IPS-18c (cell line): ENCODE measurements around the gene MAMDC2.

Experiments
- H3K4me3 ChIP-seq: 2 replicates; pipeline ENCODE4 v1.7.0; 2013; ENCODE audit warnings: low read depth, mild to moderate bottlenecking, low read length, moderate library complexity; ENCODE audit not compliant: insufficient read depth
- H3K9me3 ChIP-seq: one replicate; pipeline ENCODE4 v1.6.1; 2013; ENCODE audit warnings: mild to moderate bottlenecking, low read length, moderate library complexity; ENCODE audit not compliant: control insufficient read depth, insufficient read depth

MAMDC2 gene

GRCh38 chr9:70055406-70056210, 12.0 kb downstream of the MAMDC2 start:
- H3K4me3 ChIP-seq, result no peak overlapping the region
- no peaks in the 10 kb centered on the region for H3K9me3 ChIP-seq

GRCh38 chr9:70056211-70056944, 12.7 kb downstream of the MAMDC2 start:
- H3K9me3 ChIP-seq, result no peaks in the 10 kb centered on the region
- no peak overlapping the region for H3K4me3 ChIP-seq

DNA sequence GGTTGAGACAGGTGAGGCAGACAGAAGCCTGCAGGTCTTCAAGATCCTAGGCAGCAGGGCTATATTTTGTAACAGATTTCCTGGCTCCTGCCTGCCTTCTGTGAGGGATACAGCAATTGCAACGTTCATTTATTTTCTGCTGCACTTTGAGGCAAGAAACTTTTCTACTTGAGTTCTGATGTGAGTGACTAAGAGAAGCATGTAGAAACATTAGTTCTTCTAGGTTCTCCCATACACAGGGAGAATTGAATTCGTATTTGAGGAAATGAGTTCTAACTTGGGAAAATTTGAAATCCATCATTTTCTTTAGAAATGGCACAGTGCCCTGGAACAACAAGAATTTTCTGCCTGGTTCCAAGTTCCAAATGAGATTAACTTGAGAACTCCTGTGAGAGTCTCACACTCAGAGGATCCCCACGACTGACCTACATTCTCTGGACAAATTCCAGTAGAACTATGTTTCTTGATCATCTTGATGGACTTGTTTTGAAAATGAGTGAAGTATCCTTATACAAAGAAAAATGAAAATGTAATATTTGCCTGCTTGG, 15.0 kb downstream of the MAMDC2 start:
- no peaks in the 10 kb centered on the region for H3K9me3 ChIP-seq
- no peak overlapping the region for H3K4me3 ChIP-seq

DNA sequence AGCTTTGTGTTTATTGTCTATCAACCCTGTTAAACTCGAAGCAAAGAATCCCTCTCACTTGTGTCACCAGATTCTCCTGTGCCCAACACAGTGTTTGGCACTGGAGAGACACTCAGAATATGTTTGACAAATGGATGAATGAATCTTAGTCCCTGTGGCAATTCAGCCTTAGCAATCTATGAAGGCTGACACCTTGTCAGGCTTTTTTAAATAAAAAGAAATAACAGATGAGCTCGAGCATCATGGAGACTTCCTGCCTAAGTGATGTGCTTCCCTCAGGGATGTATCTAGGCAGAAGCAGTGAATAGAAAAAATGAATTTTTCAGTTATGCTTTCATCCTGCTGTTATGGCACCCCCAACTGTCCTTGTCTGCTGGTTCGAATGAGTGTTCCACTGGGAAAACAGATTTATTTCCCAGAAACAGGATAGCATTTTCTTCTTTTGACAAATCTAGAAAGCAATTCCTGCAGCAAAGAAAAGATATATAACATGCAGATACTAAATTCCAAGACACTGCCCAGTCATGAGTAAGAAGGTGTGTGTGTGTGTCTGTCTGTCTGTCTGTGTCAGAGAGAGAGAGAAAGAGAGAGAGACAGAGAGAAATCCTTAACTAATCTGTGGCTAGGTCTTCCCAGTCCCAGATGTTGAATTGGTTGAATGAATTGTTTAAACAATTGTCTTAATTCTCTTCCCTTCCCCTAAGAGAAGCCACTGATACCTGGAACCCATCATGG, 16.7 kb downstream of the MAMDC2 start:
- H3K9me3 ChIP-seq, result no peaks in the 10 kb centered on the region

DNA sequence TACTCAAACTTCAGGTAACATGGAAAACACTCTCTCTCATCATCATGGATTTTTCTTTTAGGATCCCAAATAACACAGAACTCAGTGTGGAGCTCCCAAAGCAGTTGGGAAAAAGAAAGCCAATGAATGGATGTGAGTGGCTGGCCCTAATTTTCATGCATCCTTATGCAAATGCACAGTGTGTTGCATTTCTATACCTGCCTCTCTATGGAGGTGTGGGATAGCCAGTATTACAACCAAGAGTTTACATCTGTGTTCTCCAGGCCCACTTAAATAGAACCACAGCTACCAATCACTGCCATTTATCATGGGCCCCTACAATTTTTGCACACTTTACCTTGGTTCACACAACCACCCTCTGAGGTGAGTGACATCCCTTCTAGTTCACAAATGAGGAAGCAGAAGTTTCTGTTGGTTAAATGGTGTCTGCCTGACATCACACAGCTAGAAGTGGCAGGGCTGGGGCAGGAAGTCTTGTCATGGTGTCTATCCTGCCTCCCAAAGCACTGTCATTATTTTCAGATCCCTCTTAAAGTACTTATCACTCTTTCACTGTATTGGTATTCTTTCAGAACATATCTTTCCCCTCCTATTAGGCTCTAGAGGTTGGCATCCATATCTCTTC, 17.3 kb downstream of the MAMDC2 start:
- Histone ChIP-seq H3K4me3 (no peak overlapping the region), H3K9me3 (no peaks in the 10 kb centered on the region)

More for the DNA sequence above, 16.7 kb downstream of the MAMDC2 start:
- no peak overlapping the region for H3K4me3 ChIP-seq

DNA sequence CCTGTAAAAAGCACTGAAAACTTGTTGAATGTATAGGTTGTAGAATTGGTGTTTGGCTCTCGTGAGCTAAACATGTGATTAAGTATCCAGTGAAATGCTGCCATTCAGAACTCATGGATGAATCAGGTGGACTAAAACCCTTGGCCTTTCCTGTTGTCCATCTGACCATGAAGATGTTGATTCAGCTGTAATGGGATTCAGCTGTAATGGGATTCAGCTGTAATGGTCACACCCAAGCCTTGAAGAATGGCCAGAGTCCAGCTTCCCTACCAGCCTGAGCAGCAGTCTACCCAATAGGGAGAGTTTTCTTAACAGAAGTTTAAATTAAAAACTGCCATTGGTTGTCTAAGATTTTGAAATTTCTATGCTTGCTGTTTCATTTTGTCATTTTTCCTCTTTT, 18.1 kb downstream of the MAMDC2 start:
- Histone ChIP-seq H3K4me3 (no peak overlapping the region), H3K9me3 (no peaks in the 10 kb centered on the region)

- Histone ChIP-seq H3K9me3 (no peaks in the 10 kb centered on the region), H3K4me3 (no peak overlapping the region)
These were observed 20.8 kb downstream of the MAMDC2 start for GRCh38 chr9:70064496-70064895.

DNA sequence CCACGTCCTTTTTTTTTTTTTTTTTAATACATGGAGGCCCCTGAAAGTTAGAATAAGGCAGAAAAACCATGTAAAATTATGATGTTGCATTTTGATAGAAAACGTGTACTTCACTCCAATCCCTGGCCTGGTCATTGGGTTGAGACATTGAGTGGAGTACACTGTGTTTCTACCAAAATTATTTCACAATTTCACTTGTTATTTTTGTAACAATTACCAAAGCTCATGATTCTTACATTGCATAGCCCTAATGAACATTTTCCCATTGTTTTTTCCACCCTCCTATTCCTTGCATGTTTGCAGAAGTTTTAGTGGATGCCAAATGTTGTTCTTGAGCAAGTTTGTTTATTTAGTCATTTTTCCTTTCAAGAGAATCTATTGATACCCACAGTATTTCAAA, 21.9 kb downstream of the MAMDC2 start:
- Histone ChIP-seq H3K4me3 (no peak overlapping the region), H3K9me3 (no peaks in the 10 kb centered on the region)

- Histone ChIP-seq H3K4me3 (no peak overlapping the region), H3K9me3 (no peaks in the 10 kb centered on the region)
These were observed 22.8 kb downstream of the MAMDC2 start for GRCh38 chr9:70066418-70066817.

- no peaks in the 10 kb centered on the region for H3K9me3 ChIP-seq
- no peak overlapping the region for H3K4me3 ChIP-seq
These were observed 23.2 kb downstream of the MAMDC2 start for GRCh38 chr9:70066874-70067273.

DNA sequence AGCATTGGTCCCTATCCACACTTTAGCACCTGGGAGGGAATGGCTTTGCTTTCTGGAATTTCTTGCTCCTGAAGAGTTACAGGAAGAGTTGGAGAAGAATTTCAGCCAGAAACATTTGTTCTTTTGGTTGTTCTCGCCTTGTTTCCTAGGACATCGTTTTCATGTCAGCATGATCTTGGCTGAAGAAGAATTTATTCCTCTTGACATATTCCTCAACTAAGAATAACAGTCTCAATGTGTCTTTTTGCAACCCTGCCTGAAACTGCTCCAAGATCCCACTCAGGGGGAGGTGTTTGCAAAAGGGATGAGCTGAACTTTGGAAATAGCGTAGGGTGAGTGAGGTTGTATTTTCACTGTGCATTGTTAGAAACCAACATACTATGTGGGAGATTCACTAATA, 26.1 kb downstream of the MAMDC2 start:
- Histone ChIP-seq H3K4me3 (no peak overlapping the region), H3K9me3 (no peaks in the 10 kb centered on the region)

GRCh38 chr9:70073193-70073592, 29.5 kb downstream of the MAMDC2 start:
- no peaks in the 10 kb centered on the region for H3K9me3 ChIP-seq
- H3K4me3 ChIP-seq, result no peak overlapping the region

DNA sequence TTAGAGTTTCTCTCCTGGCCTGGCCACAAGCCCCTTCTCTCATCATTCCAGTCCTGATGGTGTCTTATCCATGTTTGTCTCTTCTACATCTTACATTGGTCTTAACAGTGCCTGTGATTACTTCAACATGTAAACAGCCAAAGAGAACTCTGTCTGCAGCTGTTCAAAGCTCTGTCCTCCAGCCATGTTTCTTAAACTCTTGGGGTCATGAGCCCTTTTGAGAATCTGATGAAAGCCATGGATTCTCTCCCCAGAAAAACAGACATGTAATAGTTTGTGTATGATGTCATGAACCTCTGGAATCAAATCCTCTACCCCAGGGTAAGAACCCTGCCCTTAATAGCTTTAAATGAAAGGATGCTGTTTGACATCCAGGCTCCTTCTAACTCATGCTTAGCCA, 30.1 kb downstream of the MAMDC2 start:
- no peak overlapping the region for H3K4me3 ChIP-seq
- H3K9me3 ChIP-seq, result no peaks in the 10 kb centered on the region

- Histone ChIP-seq H3K4me3 (no peak overlapping the region), H3K9me3 (no peaks in the 10 kb centered on the region)
These were observed 33.0 kb downstream of the MAMDC2 start for GRCh38 chr9:70076678-70077077.

DNA sequence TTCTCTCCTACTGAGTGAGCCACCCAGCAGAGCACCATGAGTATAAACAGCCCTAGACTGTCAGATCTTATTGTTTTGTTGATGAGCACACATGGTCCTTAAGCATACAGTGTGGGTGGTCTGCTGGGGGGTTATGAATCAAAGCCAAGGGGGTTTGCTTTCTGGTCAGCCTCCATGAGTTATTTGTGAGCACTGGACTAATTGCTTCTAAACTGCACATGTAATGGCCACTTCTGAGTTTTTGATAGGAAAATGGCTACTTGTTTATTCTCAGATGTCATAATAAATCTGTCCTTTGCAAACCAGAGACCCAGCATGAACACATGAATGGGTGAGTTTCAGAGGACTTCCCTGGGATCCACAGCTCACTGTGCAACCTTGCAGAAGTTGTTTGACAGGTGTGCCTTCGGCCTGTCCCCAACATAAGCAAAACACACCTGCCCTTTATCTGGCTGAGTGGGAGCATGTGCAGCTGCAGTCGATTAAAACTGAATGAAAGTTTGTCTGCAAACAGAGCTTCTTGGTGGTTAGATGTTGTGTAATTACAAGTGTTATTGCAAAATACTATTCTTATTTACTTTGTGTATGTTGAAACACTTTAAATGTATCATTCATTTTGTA, 35.9 kb downstream of the MAMDC2 start:
- Histone ChIP-seq H3K4me3 (no peak overlapping the region), H3K9me3 (no peaks in the 10 kb centered on the region)

DNA sequence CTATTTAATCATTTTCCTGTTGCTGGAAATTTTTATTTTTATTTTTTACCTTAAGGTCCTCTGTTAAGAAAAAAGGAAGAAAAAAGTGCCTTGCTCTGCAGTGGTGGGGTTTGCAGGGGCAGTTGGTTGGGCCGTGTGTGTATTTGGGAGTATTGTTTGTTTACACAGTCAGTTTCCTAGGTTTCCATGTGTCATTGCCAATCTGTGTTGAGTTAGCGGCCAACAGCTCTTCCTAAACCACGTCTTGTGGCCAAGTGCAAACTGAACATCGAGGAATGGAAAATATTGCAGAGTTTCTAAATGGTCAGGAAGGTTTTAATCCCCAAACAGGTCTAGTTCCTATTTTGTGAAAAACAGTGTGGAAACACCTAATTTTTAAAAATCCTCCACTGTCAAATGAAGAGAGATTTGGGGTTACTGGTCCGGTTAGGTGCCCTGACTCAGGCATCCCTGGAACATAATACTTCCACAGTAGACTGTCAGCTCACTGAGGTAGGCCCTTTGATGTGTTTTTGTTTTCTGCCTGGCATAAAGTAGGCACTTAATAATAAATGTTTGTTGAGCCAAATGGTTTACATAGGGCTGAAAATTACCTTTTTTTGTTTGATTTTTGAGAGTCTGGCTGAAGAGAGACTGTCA, 37.0 kb downstream of the MAMDC2 start:
- no peaks in the 10 kb centered on the region for H3K9me3 ChIP-seq
- no peak overlapping the region for H3K4me3 ChIP-seq
